ENCODE results near the gene SMCHD1. TPM values are rescaled to one million over a fixed set of nuclear protein-coding genes. Genes with fewer than 3 reads are reported as not detected.
A peak's percentile ranks its signal among the peaks of the same experiment; 100 is the strongest.
"Not testable (repeated sequence)": the region's sequence is repeated elsewhere in the genome, so short reads cannot be mapped to it uniquely, and the experiment has no call there.

SMCHD1 gene
- total RNA-seq, 1 donor = 33.7 TPM

DNA sequence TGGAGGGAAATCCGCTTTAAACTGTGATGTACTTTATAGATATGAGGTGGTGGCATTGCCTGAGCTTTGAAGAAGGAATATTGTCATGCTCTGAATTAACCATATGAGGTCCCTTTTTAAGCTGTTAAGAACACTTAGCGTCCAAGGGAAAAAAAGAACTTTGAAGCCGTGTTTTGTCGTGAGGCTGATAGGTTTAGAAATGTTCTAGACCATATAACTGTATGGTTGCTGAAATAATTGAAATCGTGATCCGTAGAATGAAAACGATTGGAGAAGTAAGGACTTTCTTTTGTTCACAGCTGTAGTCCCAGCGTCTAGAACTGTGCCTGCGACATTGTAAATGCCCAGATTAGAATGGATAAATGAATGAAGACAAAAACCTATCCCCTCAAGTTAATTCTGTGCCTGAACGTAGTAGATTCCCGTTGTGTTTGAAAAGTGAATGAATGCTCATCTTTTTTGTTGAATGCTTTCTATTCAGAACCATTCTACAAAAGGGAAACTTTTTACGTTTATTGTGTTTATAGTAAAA, 1.5 kb downstream of the SMCHD1 start:
- DNase-seq (ENCODE audit: low read depth in 2 of 3, low spot score in 2 of 3) = peak in 1 of 3 donors; percentile 16

DNA sequence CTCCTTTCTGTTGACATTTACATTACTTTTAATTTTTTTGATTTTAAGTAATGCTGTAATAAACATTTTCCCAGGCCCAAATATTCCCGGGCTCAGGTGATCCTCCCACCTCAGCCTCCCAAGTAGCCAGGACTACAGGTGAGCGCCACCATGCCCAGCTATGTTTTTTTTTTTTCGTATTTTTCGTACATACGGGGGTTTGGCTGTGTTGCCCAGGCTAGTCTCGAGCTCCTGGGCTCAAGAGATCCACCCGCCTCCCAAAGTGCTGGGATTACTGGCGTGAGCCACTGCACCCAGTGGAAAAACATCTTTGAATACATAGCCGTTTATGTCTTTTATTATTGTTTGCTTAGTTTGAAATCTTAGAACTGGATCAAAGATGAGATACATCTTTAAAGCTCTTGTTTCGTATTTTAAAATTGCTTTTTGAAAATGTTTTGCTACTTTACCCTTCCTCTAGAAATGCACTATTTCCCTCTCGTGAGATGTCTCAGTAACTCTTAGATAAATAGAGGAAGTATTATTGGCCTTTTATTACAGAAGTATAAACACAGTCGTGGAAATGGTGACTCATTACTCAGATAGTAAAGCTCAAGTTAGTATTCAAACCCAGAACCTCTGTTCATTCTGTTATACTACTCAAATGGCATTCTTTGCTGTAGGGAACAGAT, 2.4 kb downstream of the SMCHD1 start:
- peak in 2 of 3 donors; percentile 82 to 90 for DNase-seq (ENCODE audit: low read depth in 2 of 3, low spot score in 2 of 3)

DNA sequence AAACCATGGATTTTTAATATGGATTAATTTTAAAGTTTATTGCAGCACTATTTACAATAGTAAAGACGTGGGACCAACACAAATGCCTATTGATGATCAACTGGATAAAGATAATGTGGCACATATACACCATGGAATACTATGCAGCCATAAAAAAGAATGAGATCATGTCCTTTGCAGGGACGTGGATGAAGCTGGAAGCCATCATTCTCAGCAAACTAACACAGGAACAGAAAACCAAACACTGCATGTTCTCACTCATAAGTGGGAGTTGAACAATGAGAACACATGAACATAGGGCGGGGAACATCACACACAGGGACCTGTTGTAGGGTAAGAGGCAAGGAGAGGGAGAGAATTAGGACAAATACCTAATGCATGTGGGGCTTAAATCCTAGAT, 5.3 kb downstream of the SMCHD1 start:
- not testable (repeated sequence) for DNase-seq (ENCODE audit: low read depth in 2 of 3, low spot score in 2 of 3)

GRCh38 chr18:2662288-2662687, 6.8 kb downstream of the SMCHD1 start:
- DNase-seq (ENCODE audit: low read depth in 2 of 3, low spot score in 2 of 3) = not testable (repeated sequence)

DNA sequence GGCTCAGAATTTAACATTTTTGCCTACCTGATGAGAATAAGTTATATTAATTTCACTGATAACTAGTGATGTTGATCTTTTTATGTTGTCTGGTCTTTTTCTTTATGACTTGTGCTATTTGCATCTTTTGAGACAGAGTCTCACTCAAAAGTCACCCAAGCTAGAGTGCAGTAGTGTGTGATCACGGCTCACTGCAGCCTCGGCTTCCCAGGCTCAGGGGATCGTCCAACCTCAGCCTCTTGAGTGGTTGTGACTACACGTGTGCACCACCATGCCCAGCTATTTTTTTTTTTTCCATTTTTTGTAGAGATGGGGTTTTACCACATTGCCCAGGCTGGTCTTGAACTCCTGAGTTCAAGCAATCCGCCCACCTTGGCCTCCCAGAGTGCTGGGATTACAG, 7.5 kb downstream of the SMCHD1 start:
- no peak for DNase-seq (ENCODE audit: low read depth in 2 of 3, low spot score in 2 of 3)

GRCh38 chr18:2672410-2672809, 16.9 kb downstream of the SMCHD1 start:
- no peak for DNase-seq (ENCODE audit: low read depth in 2 of 3, low spot score in 2 of 3)

DNA sequence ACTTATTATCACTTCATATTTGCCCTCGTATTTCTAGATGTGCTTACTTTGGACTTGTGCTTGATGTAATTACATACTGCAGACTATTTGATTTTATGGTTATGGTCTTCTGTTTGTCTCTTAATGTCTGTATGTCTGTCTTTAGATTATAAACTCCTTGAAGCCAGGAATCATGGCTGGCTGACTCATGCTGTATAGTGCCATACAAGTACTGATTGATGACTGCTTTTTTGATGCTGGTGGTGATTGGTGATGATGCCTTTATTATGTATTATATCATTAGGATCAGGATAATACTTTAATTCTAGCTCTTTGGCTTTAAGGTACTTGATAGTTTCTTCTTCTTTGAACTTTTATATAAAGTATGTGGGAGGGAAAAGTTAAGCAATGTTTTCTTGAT, 17.3 kb downstream of the SMCHD1 start:
- no peak for DNase-seq (ENCODE audit: low read depth in 2 of 3, low spot score in 2 of 3)

DNA sequence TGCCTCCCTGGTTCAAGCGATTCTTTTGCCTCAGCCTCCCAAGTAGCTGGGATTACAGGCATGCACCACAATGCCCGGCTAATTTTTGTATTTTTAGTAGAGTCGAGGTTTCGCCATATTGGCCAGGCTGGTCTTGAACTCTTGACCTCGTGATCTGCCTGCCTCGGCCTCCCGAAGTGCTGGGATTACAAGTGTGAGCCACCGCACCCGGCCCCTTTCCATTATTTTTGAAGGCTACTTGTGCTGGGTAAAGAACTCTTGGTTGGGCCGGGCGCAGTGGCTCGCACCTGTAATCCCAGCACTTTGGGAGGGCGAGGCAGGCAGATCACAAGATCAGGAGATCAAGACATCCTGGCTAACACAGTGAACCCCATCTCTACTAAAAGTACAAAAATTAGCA, 23.4 kb downstream of the SMCHD1 start:
- not testable (repeated sequence) for DNase-seq (ENCODE audit: low read depth in 2 of 3, low spot score in 2 of 3)

DNA sequence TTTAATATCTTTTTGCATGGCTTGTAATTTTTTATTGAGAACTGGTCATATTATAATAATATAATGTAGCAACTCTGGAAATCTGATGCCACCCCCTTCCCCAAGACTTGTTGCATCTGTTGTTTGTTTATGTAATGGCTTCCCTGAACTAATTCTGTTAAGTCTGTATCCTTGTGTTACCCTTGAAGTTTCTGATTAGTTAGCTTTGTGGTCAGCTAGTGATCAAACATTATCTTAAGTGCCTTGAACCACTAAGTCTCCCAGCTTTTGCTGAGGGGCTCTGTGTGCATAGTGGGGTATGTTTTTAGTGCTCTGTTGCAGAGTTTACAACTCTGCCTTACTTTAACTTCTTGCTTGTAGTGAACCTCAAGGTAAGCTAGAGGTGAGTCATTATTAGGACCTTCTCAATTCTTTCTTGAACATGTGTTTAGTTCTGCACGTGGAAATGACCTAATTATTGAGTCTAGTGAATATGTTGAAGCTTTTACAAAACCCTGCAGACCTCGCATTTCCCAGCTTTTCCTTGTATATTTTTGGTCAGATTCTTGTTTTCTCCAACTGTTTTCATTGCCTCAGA, 24.8 kb downstream of the SMCHD1 start:
- no peak for DNase-seq (ENCODE audit: low read depth in 2 of 3, low spot score in 2 of 3)

DNA sequence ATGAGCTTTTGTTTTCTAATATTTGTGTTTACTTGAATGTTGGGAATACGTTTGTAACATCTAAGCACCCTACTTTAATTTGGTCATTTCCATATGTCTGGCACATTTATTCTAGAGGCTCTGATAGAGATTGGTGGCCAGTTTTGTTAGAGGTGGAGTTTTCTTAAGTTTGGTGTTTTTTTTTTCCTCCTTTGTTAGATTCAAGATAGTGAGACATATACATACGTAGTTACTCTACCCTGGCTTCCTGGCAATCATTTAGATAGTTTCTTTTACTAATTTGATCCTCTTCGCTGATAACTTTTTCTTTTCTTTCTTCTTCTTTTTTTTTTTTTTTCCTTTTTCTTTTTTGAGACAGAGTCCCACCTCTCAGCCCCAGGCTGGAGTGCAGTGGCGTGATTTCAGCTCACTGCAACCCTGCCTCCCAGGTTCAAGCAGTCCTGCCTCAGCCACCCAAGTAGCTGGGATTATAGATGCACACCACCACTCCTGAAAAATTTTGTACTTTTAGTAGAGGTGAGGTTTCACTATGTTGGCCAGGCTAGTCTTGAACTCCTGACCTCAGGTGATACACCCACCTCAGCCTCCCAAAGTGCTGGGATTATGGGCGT, 26.6 kb downstream of the SMCHD1 start:
- DNase-seq (ENCODE audit: low read depth in 2 of 3, low spot score in 2 of 3) = no peak

DNA sequence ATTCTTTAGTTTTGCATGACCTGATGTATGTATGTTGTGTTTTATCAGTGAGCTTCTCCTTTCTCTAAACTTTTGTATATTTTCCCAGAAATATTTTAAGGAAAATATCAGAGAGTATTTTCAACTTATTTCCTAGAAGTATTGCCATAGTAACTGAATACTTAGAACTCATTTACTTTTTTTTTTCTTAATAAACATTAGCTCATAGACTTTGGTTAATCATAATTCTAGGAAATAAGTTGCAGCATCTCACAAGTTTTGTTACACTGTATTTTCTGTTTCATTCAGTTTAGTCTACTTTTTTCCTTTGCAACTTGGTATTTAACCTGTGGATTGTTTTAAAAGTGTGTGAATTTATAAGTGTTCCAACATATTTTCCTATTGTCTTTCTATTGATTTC, 27.5 kb downstream of the SMCHD1 start:
- no peak for DNase-seq (ENCODE audit: low read depth in 2 of 3, low spot score in 2 of 3)

GRCh38 chr18:2686349-2686968, 30.9 kb downstream of the SMCHD1 start:
- DNase-seq (ENCODE audit: low read depth in 2 of 3, low spot score in 2 of 3) = peak in 1 of 3 donors; percentile 48

GRCh38 chr18:2687390-2688001, 32.0 kb downstream of the SMCHD1 start:
- no peak for DNase-seq (ENCODE audit: low read depth in 2 of 3, low spot score in 2 of 3)

DNA sequence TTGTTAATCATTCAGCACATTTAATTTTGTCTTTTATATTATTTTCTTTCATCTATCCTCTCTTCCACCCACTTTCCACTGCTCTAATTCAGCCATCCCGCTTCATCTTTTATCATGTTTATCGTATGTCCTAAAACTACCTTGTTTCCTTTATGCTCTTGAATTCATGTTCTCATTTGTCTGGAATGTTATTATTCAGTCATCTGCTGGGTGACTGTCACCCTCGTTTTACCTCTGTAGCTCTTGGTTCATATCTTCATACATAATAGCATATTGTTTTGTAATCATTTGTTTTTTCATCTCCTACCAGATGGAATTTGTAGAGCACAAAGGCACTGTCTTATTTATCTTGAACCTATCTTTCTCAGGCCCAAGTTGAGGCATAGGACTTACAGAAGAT, 37.0 kb downstream of the SMCHD1 start:
- no peak for DNase-seq (ENCODE audit: low read depth in 2 of 3, low spot score in 2 of 3)

- no peak for DNase-seq (ENCODE audit: low read depth in 2 of 3, low spot score in 2 of 3)
Measured at GRCh38 chr18:2697184-2697583, 41.7 kb downstream of the SMCHD1 start.

GRCh38 chr18:2699001-2699400, 43.5 kb downstream of the SMCHD1 start:
- DNase-seq (ENCODE audit: low read depth in 2 of 3, low spot score in 2 of 3) = no peak

- no peak for DNase-seq (ENCODE audit: low read depth in 2 of 3, low spot score in 2 of 3)
Measured at GRCh38 chr18:2704541-2704940, 49.0 kb downstream of the SMCHD1 start.

- no peak for DNase-seq (ENCODE audit: low read depth in 2 of 3, low spot score in 2 of 3)
Measured at GRCh38 chr18:2706903-2707302, 51.4 kb downstream of the SMCHD1 start.

- DNase-seq (ENCODE audit: low read depth in 2 of 3, low spot score in 2 of 3) = no peak
Measured at GRCh38 chr18:2707551-2708168, 52.1 kb downstream of the SMCHD1 start.

DNA sequence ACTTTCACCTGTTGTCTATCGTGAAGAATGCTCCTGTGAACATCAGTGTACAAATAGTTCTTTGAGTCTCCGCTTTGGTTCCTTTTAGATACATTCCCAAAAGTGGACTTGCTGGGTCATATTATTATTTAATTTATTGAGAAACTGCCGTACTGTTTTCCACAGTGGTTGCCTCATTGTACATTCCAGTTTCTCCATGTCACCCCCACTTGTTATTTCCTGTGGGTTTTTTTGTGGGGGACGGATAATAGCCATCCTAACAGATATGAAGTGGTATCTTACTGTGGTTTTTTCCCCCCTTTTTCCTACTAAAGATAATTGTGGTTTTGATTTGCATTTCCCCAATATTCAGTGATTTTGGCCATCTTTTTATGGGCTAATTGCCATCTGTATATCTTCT, 53.8 kb downstream of the SMCHD1 start:
- DNase-seq (ENCODE audit: low read depth in 2 of 3, low spot score in 2 of 3) = no peak

GRCh38 chr18:2714140-2714539, 58.6 kb downstream of the SMCHD1 start:
- DNase-seq (ENCODE audit: low read depth in 2 of 3, low spot score in 2 of 3) = no peak

Measured in hematopoietic multipotent progenitor cell (in vitro differentiated cells).